Ishikawa (cell line): ENCODE data around the gene YJEFN3.

Experiments used
- CEBPB ChIP-seq: IDR thresholded peaks from 2 replicates; pipeline ENCODE4 v1.6.1; 2012
- EGR1 ChIP-seq: IDR thresholded peaks from 2 replicates; pipeline ENCODE4 v1.6.1; 2012
- EP300 ChIP-seq: IDR thresholded peaks from 2 replicates; pipeline ENCODE4 v1.6.1; 2012; ENCODE audit warnings: borderline replicate concordance
- FOXM1 ChIP-seq: IDR thresholded peaks from 2 replicates; pipeline ENCODE4 v1.6.1; 2012; ENCODE audit warnings: low read depth, borderline replicate concordance
- NFIC ChIP-seq: IDR thresholded peaks from 2 replicates; pipeline ENCODE4 v1.6.1; 2012
- RAD21 ChIP-seq: IDR thresholded peaks from 2 replicates; pipeline ENCODE4 v1.6.1; 2012; ENCODE audit warnings: low read depth
- TAF1 ChIP-seq: IDR thresholded peaks from 2 replicates; pipeline ENCODE4 v1.6.1; 2012; ENCODE audit warnings: low read depth, mild to moderate bottlenecking
- TCF12 ChIP-seq: IDR thresholded peaks from 2 replicates; pipeline ENCODE4 v1.6.1; 2012; ENCODE audit warnings: low read depth
- TEAD4 ChIP-seq: IDR thresholded peaks from 2 replicates; pipeline ENCODE4 v1.6.1; 2012
- YY1 ChIP-seq: IDR thresholded peaks from 2 replicates; pipeline ENCODE4 v1.6.1; 2012; ENCODE audit warnings: low read depth
- ZBTB7A ChIP-seq: IDR thresholded peaks from 2 replicates; pipeline ENCODE4 v1.6.1; 2012; ENCODE audit warnings: low read depth
- TF ChIP-seq, protein P1 (sequence below): IDR thresholded peaks from 2 replicates; pipeline ENCODE4 v1.6.1; 2012
- TF ChIP-seq, protein P2 (sequence below): IDR thresholded peaks from 2 replicates; pipeline ENCODE4 v1.6.1; 2012; ENCODE audit warnings: low read depth, mild to moderate bottlenecking
- TF ChIP-seq, protein P3 (sequence below): IDR thresholded peaks from 2 replicates; pipeline ENCODE4 v1.6.1; 2012

DNA sequence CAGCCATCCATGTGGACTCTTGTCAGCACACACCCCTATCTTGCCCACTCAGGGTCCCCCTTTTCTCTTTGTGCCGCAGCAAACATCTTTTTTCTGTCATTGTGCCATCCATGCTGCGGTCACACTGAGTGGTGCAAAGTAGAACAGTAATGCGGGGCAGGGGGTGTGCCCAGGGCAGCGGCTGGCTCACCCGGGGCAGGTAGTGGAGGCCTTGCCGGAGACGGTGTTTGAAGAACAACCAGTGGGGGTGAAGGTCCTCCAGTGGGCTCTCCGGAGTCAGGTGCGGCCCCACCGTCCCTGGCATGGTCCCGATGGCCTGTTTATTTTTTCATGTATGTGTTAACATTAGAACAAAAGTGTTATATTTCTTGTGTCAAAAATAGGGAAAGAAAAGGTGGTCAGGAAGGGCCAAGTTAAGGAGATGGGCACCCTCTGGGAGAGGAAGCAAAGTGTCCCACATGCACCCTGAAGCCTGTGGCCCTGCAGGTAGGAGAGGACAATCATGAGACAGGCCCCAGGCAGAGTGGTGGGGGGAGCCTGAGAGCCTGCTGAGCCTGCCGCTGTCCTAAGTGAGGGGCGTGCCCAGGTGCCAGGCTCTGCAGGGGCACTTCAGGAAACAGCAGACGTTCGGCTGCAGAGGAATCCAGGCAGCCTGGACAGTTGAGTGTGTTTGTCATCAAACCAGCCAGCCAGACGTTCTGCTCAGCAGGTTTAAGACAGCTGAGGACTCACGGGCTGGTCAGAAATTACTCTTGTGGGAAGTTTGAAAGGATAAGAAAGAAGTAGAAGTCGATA is 25.7 kb upstream of the YJEFN3 start:
- TF ChIP-seq EP300 (no peak), TAF1 (no peak), TCF12 (no peak), YY1 (no peak), CEBPB (no peak), RAD21 (no peak), ZBTB7A (no peak), EGR1 (no peak), FOXM1 (no peak), TEAD4 (no peak), NFIC (no peak)
- TF ChIP-seq, protein P1, sequence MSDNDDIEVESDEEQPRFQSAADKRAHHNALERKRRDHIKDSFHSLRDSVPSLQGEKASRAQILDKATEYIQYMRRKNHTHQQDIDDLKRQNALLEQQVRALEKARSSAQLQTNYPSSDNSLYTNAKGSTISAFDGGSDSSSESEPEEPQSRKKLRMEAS, result no peak
- TF ChIP-seq, protein P2, sequence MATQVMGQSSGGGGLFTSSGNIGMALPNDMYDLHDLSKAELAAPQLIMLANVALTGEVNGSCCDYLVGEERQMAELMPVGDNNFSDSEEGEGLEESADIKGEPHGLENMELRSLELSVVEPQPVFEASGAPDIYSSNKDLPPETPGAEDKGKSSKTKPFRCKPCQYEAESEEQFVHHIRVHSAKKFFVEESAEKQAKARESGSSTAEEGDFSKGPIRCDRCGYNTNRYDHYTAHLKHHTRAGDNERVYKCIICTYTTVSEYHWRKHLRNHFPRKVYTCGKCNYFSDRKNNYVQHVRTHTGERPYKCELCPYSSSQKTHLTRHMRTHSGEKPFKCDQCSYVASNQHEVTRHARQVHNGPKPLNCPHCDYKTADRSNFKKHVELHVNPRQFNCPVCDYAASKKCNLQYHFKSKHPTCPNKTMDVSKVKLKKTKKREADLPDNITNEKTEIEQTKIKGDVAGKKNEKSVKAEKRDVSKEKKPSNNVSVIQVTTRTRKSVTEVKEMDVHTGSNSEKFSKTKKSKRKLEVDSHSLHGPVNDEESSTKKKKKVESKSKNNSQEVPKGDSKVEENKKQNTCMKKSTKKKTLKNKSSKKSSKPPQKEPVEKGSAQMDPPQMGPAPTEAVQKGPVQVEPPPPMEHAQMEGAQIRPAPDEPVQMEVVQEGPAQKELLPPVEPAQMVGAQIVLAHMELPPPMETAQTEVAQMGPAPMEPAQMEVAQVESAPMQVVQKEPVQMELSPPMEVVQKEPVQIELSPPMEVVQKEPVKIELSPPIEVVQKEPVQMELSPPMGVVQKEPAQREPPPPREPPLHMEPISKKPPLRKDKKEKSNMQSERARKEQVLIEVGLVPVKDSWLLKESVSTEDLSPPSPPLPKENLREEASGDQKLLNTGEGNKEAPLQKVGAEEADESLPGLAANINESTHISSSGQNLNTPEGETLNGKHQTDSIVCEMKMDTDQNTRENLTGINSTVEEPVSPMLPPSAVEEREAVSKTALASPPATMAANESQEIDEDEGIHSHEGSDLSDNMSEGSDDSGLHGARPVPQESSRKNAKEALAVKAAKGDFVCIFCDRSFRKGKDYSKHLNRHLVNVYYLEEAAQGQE, result no peak
- TF ChIP-seq, protein P3, sequence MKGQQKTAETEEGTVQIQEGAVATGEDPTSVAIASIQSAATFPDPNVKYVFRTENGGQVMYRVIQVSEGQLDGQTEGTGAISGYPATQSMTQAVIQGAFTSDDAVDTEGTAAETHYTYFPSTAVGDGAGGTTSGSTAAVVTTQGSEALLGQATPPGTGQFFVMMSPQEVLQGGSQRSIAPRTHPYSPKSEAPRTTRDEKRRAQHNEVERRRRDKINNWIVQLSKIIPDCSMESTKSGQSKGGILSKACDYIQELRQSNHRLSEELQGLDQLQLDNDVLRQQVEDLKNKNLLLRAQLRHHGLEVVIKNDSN, result no peak
